ENCODE data around the gene KIAA0040. TPM values are rescaled to one million over a fixed set of nuclear protein-coding genes. Genes with fewer than 3 reads are reported as not detected.

The KIAA0040 gene
- total and polyA plus RNA-seq, 2 donors (not counting 1 experiment from before 2014, with no cell fraction given) = 93.6 to 106 TPM

DNA sequence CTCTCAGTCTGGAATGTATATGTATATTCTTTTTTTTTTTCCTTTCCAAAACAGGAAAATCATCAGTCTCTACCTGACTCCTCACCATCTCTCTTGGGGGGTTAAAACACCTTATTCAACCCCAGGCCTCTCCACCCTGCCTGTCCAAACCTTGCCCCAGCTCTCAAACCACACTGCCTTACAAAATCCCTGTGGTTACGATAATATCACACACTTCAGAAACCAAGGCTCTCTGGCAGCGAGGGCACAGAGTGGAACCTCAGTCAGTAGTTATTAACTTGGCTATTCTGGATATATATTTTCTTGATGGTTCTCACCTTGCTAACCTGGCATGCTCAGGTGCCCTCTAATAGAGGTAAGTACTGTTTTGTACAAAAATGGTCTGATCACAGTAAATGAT lies 24.7 kb downstream of the KIAA0040 start:
- Histone ChIP-seq H3K4me2 (replicated peaks; ENCODE audit: low read depth, low read length, poor library complexity, severe bottlenecking) (no peak overlapping the region), H3K4me1 (ENCODE audit: control insufficient read depth in 2 of 2, insufficient read depth in 2 of 2, low read length in 2 of 2) (peaks cover 13 to 18% of the 10 kb centered on the region in 2 donors), H3K4me3 (ENCODE audit: control extremely low read depth in 1 of 5, extremely low read depth in 1 of 5, insufficient read depth in 1 of 5, low read depth in 2 of 5, low read length in 4 of 5) (no peak overlapping the region), H3K36me3 (replicated peaks in 1 of 2; ENCODE audit: control extremely low read depth in 1 of 2, control insufficient read depth in 1 of 2, extremely low read depth in 1 of 2, insufficient read depth in 2 of 2, low read length in 1 of 2) (peaks cover 40 to 98% of the 10 kb centered on the region in 2 experiments), H4K20me1 (ENCODE audit: control insufficient read depth, insufficient read depth, low read length, poor library complexity, severe bottlenecking) (peaks cover 96% of the 10 kb centered on the region), H3K9ac (ENCODE audit: low read length) (no peak overlapping the region), H3K27me3 (replicated peaks in 1 of 4; ENCODE audit: control extremely low read depth in 1 of 4, control insufficient read depth in 3 of 4, insufficient read depth in 4 of 4, low read length in 3 of 4) (no peaks in the 10 kb centered on the region), H3K27ac (ENCODE audit: low read length in 2 of 2) (peak overlapping the region in 1 of 2 donors; percentile 50), H3K79me2 (ENCODE audit: control insufficient read depth, insufficient read depth, low read length) (peaks cover 61% of the 10 kb centered on the region), H3K9me3 (ENCODE audit: control extremely low read depth in 1 of 3, control insufficient read depth in 2 of 3, insufficient read depth in 1 of 3, low read length in 2 of 3) (no peaks in the 10 kb centered on the region), H2AFZ (ENCODE audit: insufficient read depth, low read depth, low read length, poor library complexity, severe bottlenecking) (no peak overlapping the region)
- Mint-ChIP-seq H3K27me3 (no peaks in the 10 kb centered on the region), H3K4me1 (peaks cover 52% of the 10 kb centered on the region), H3K4me3 (no peak overlapping the region), H3K27ac (peak overlapping the region; percentile 51), H3K9me3 (ENCODE audit: insufficient read depth) (no peaks in the 10 kb centered on the region)
- no CpG with 5 or more reads among the region's 2 CpGs for WGBS (ENCODE audit: insufficient coverage)
- intact Hi-C loops (cut with micrococcal nuclease) = no loop called here
- DNase-seq = no peak
- no peak for ATAC-seq (ENCODE audit: low read depth)
- CTCF ChIA-PET = interaction anchor here (2.2 to 5.4 kb wide), 2 partner anchors 13 to 152 kb away, joined by 11 to 40 read pairs; no protein-coding TSS in a partner anchor
- TF ChIP-seq CTCF (IDR thresholded peaks at IDR 0.05) = no peak
- no peak for TF ChIP-seq EZH2 (IDR thresholded peaks at IDR 0.05; ENCODE audit: borderline replicate concordance, insufficient read depth, low read depth, low read length, poor library complexity, severe bottlenecking)
- POLR2A ChIA-PET = no interaction called here

GRCh38 chr1:175166746-175167145 lies 25.8 kb downstream of the KIAA0040 start:
- Histone ChIP-seq H3K4me3 (ENCODE audit: control extremely low read depth in 1 of 5, extremely low read depth in 1 of 5, insufficient read depth in 1 of 5, low read depth in 2 of 5, low read length in 4 of 5) (no peak overlapping the region), H3K79me2 (ENCODE audit: control insufficient read depth, insufficient read depth, low read length) (peaks cover 51% of the 10 kb centered on the region), H3K9ac (ENCODE audit: low read length) (no peak overlapping the region), H3K27me3 (replicated peaks in 1 of 4; ENCODE audit: control extremely low read depth in 1 of 4, control insufficient read depth in 3 of 4, insufficient read depth in 4 of 4, low read length in 3 of 4) (no peaks in the 10 kb centered on the region), H3K9me3 (ENCODE audit: control extremely low read depth in 1 of 3, control insufficient read depth in 2 of 3, insufficient read depth in 1 of 3, low read length in 2 of 3) (no peaks in the 10 kb centered on the region), H4K20me1 (ENCODE audit: control insufficient read depth, insufficient read depth, low read length, poor library complexity, severe bottlenecking) (peaks cover 93% of the 10 kb centered on the region), H3K27ac (ENCODE audit: low read length in 2 of 2) (peak overlapping the region in 1 of 2 donors; percentile 50), H3K4me2 (replicated peaks; ENCODE audit: low read depth, low read length, poor library complexity, severe bottlenecking) (no peak overlapping the region), H3K36me3 (replicated peaks in 1 of 2; ENCODE audit: control extremely low read depth in 1 of 2, control insufficient read depth in 1 of 2, extremely low read depth in 1 of 2, insufficient read depth in 2 of 2, low read length in 1 of 2) (peaks cover 35 to 98% of the 10 kb centered on the region in 2 experiments), H3K4me1 (ENCODE audit: control insufficient read depth in 2 of 2, insufficient read depth in 2 of 2, low read length in 2 of 2) (peaks cover 11 to 18% of the 10 kb centered on the region in 2 donors), H2AFZ (ENCODE audit: insufficient read depth, low read depth, low read length, poor library complexity, severe bottlenecking) (no peak overlapping the region)
- Mint-ChIP-seq H3K27me3 (no peaks in the 10 kb centered on the region), H3K27ac (peak overlapping the region; percentile 0), H3K4me3 (no peak overlapping the region), H3K9me3 (ENCODE audit: insufficient read depth) (no peaks in the 10 kb centered on the region), H3K4me1 (peaks cover 44% of the 10 kb centered on the region)
- DNase-seq = no peak
- ChIA-PET POLR2A (no interaction called here), CTCF (interaction anchor here (1.4 to 8.5 kb wide), 3 partner anchors 12 to 152 kb away, joined by 3 to 93 read pairs (median 16); no protein-coding TSS in a partner anchor)
- intact Hi-C loops (cut with micrococcal nuclease) = no loop called here
- no peak for ATAC-seq (ENCODE audit: low read depth)
- 100% methylated on average over 2 of the region's 5 CpGs for WGBS (ENCODE audit: insufficient coverage)
- TF ChIP-seq CTCF (IDR thresholded peaks at IDR 0.05) = no peak
- TF ChIP-seq EZH2 (IDR thresholded peaks at IDR 0.05; ENCODE audit: borderline replicate concordance, insufficient read depth, low read depth, low read length, poor library complexity, severe bottlenecking) = no peak

All from B cell (primary cell).